Measurements from ENCODE around the gene DROSHA. TPM values are rescaled to one million over a fixed set of nuclear protein-coding genes. Genes with fewer than 3 reads are reported as not detected.

The DROSHA gene
- total RNA-seq, 1 donor from 2014 or later: 93.1 TPM

DNA sequence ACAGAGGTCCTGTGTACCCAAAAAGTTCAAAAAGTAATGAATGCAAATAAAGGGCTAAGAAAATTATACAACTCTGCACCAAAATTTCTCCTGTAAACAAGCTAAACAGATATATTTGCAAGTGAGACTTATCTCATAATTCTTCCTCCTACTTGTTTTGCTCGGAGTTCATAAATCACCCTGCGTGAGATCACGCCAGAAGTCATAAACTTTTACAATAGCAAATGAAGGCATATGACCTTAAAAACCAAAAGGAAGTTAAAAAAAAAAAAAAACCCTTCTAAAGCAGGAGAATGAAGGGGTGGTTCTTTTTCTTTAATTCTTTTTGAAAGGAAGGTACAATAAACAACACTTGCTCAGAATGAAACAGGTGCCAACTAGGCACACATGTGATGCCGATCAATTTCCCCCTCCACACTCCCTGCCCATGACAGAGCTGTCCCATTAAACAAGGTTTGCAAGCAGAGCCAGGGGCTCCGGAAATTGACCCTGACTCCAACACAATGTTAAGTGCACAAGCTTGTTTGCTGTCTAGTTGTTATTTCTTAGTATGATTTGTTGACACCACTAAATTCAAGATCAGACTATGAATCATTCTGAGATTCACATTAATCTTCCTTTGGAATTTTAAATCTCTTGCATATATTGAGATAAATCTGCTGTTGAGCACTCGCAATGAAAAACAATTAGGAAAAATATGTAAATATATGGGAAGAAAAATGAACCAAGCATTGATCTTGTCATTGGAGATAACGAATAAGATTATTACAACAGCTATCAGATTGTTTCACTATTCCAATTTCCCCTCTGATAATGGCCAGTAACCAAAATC is 46.3 kb downstream of the DROSHA start:
- no peak for DNase-seq (ENCODE audit: low spot score in 2 of 2, unreplicated experiment in 2 of 2)
- no peak overlapping the region for H3K4me3 Mint-ChIP-seq
- H3K9me3 Mint-ChIP-seq: no peaks in the 10 kb centered on the region
- H3K27me3 Mint-ChIP-seq (ENCODE audit: low read depth): no peaks in the 10 kb centered on the region
- H3K27ac Mint-ChIP-seq: peak overlapping the region; percentile 7
- H3K36me3 Mint-ChIP-seq: peaks cover 44% of the 10 kb centered on the region
- TF ChIP-seq, protein P1, sequence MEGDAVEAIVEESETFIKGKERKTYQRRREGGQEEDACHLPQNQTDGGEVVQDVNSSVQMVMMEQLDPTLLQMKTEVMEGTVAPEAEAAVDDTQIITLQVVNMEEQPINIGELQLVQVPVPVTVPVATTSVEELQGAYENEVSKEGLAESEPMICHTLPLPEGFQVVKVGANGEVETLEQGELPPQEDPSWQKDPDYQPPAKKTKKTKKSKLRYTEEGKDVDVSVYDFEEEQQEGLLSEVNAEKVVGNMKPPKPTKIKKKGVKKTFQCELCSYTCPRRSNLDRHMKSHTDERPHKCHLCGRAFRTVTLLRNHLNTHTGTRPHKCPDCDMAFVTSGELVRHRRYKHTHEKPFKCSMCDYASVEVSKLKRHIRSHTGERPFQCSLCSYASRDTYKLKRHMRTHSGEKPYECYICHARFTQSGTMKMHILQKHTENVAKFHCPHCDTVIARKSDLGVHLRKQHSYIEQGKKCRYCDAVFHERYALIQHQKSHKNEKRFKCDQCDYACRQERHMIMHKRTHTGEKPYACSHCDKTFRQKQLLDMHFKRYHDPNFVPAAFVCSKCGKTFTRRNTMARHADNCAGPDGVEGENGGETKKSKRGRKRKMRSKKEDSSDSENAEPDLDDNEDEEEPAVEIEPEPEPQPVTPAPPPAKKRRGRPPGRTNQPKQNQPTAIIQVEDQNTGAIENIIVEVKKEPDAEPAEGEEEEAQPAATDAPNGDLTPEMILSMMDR (IDR thresholded peaks at IDR 0.05; ENCODE audit: unreplicated experiment): no peak
- H3K4me1 Mint-ChIP-seq: peaks cover 6% of the 10 kb centered on the region

DNA sequence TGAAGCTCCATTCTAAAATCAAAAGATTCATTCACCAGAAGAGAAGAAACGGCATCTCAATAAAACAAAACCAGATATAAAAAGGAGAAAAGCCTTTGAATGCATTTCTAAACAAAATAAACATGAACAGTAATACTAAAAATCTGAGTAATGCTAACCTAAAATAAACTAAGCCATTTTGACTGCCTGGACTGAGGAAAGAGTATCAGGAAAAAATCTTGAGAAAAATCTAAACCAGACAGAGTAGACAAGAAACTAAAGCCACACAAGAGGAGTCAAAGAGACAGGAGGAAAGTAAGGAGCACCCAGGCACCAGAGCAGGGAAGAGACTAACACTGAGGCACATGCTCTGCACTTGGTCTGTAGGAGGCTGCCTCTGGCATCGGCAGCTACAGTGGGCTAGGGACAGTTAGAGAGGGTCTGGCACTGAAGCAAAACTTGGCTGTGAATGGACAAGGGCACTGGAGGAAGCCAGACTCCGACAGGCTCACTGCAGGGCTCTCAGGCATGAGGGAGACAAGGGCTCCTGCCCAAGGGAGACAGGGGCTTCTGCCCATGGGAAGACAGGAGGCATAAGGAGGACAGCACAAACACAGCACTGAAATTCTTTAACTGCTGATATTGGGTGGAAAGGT is 50.2 kb downstream of the DROSHA start:
- Mint-ChIP-seq H3K27me3 (ENCODE audit: low read depth) (no peaks in the 10 kb centered on the region), H3K4me3 (no peak overlapping the region), H3K4me1 (peaks cover 6% of the 10 kb centered on the region), H3K27ac (no peak overlapping the region), H3K36me3 (peaks cover 39% of the 10 kb centered on the region), H3K9me3 (no peaks in the 10 kb centered on the region)
- TF ChIP-seq, protein P1 (IDR thresholded peaks at IDR 0.05; ENCODE audit: unreplicated experiment): no peak
- DNase-seq (ENCODE audit: low spot score in 2 of 2, unreplicated experiment in 2 of 2): no peak

DNA sequence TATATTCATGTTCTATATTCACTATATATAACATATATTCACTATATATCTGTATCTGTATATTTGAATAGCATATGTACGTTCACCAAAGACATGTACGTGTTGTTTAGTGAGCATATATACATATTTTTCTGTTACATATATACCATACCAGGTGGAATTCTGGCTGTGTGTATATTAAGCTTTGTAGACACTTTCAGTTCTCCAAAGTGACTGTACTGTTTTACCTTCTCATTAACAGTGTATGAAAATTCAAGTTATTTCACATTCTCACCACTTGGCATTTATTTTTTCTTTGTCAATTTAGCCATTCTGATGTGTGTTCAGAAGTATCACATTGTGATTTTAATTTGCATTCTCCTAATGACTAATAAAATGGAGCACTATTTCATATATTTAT is 52.2 kb downstream of the DROSHA start:
- H3K4me3 Mint-ChIP-seq: no peak overlapping the region
- H3K9me3 Mint-ChIP-seq: no peaks in the 10 kb centered on the region
- no peaks in the 10 kb centered on the region for H3K27me3 Mint-ChIP-seq (ENCODE audit: low read depth)
- H3K36me3 Mint-ChIP-seq: peaks cover 33% of the 10 kb centered on the region
- DNase-seq (ENCODE audit: low spot score in 2 of 2, unreplicated experiment in 2 of 2): no peak
- no peak overlapping the region for H3K27ac Mint-ChIP-seq
- TF ChIP-seq, protein P1 (IDR thresholded peaks at IDR 0.05; ENCODE audit: unreplicated experiment): no peak
- no peaks in the 10 kb centered on the region for H3K4me1 Mint-ChIP-seq

DNA sequence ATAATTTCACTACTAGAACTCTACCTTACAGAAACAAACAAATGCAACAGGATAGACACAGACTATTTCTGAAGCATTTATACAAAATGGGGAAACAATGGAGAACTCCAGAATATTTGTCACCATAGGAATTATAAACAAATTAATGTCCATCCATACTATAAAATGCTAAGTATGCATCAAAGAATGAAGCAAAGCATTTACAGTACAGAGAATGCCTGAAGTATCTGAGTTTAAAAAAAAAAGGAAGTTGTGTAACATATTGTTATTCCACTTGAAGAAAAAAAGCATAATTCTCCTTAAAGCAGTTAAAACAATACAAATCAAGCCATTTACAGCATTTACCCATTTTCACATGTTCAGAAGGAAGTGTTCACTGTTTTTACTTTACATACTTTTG is 53.0 kb downstream of the DROSHA start:
- Mint-ChIP-seq H3K36me3 (peaks cover 29% of the 10 kb centered on the region), H3K27ac (no peak overlapping the region), H3K9me3 (no peaks in the 10 kb centered on the region), H3K4me3 (no peak overlapping the region), H3K4me1 (no peaks in the 10 kb centered on the region), H3K27me3 (ENCODE audit: low read depth) (no peaks in the 10 kb centered on the region)
- DNase-seq (ENCODE audit: low spot score in 2 of 2, unreplicated experiment in 2 of 2): no peak
- TF ChIP-seq, protein P1 (IDR thresholded peaks at IDR 0.05; ENCODE audit: unreplicated experiment): no peak

- no peak for DNase-seq (ENCODE audit: low spot score in 2 of 2, unreplicated experiment in 2 of 2)
- no peak overlapping the region for H3K4me3 Mint-ChIP-seq
- H3K9me3 Mint-ChIP-seq: no peaks in the 10 kb centered on the region
- H3K27me3 Mint-ChIP-seq (ENCODE audit: low read depth): no peaks in the 10 kb centered on the region
- no peaks in the 10 kb centered on the region for H3K4me1 Mint-ChIP-seq
- peaks cover 26% of the 10 kb centered on the region for H3K36me3 Mint-ChIP-seq
- no peak overlapping the region for H3K27ac Mint-ChIP-seq
- TF ChIP-seq, protein P1 (IDR thresholded peaks at IDR 0.05; ENCODE audit: unreplicated experiment): no peak
These were observed 53.9 kb downstream of the DROSHA start for GRCh38 chr5:31477971-31478370.
